Astrocyte of the cerebellum (primary cell): ENCODE measurements around the gene ADRA2B.

Experiments
- DNase-seq: peaks from one replicate; pipeline ENCODE4 v3.0.0-alpha.2; 2011; ENCODE audit warnings: low read depth
- H3K4me3 ChIP-seq: 2 replicates; pipeline ENCODE4 v1.5.1; 2011; ENCODE audit warnings: mild to moderate bottlenecking, low read depth, low read length, moderate library complexity
- in situ Hi-C: cut with HindIII; loops from 2 replicates; pipeline ENCODE4 v1.10.0; 2017; ENCODE audit warnings: low sequenced_read_pairs
- TF ChIP-seq, protein P1 (sequence below): IDR thresholded peaks from 2 replicates; pipeline ENCODE4 v1.5.1; 2012; ENCODE audit warnings: low read length, low read depth, moderate library complexity, mild to moderate bottlenecking; ENCODE audit errors: missing control alignments

Gene ADRA2B

DNA sequence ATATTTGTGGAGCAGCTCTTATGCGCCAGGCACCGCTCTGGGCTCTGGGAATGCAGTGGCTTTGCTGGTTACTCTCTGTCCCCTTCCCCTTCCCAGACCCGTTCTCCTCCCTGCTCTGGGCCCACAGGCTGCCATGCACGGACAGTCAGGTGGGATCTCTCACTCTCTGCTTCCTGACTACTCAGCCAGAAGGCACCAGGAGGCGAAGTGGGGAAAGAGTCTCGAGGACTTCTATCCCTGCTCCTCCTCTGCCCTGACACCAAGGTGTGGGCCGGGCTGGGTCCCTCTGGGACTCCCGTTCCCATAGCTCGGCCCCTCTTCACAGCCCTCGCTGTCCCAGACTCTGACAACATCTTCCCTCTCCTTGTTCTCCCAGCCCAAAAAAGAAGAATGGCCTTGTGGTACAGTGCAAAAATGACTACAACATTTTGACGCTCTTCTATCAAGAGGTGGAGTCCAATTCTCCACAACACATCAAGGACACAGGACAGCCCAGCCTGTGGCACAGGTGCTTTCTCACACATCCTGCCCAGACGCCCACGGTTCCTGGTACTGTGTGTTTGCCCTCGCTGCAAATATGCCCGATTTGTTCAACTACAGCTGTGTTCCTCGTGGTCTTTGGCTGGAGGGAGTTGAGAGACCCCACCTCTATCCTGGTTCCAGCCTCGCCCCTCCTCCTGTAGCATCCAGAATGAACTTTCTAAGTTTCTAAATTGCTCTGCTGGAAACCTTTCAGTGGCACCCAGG, 42.9 kb upstream of the ADRA2B start:
- TF ChIP-seq, protein P1, sequence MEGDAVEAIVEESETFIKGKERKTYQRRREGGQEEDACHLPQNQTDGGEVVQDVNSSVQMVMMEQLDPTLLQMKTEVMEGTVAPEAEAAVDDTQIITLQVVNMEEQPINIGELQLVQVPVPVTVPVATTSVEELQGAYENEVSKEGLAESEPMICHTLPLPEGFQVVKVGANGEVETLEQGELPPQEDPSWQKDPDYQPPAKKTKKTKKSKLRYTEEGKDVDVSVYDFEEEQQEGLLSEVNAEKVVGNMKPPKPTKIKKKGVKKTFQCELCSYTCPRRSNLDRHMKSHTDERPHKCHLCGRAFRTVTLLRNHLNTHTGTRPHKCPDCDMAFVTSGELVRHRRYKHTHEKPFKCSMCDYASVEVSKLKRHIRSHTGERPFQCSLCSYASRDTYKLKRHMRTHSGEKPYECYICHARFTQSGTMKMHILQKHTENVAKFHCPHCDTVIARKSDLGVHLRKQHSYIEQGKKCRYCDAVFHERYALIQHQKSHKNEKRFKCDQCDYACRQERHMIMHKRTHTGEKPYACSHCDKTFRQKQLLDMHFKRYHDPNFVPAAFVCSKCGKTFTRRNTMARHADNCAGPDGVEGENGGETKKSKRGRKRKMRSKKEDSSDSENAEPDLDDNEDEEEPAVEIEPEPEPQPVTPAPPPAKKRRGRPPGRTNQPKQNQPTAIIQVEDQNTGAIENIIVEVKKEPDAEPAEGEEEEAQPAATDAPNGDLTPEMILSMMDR, result no peak
- no peak for DNase-seq
- in situ Hi-C loops, result loop anchor here (5.0 kb wide), 1 partner anchor 43 kb away; no protein-coding TSS in a partner anchor
- no peak overlapping the region for H3K4me3 ChIP-seq

- no peak overlapping the region for H3K4me3 ChIP-seq
- TF ChIP-seq, protein P1, result no peak
- in situ Hi-C loops, result loop anchor here (5.0 kb wide), 1 partner anchor 44 kb away; no protein-coding TSS in a partner anchor
- DNase-seq, result no peak
Observed at GRCh38 chr2:96158554-96158940, 42.2 kb upstream of the ADRA2B start.

DNA sequence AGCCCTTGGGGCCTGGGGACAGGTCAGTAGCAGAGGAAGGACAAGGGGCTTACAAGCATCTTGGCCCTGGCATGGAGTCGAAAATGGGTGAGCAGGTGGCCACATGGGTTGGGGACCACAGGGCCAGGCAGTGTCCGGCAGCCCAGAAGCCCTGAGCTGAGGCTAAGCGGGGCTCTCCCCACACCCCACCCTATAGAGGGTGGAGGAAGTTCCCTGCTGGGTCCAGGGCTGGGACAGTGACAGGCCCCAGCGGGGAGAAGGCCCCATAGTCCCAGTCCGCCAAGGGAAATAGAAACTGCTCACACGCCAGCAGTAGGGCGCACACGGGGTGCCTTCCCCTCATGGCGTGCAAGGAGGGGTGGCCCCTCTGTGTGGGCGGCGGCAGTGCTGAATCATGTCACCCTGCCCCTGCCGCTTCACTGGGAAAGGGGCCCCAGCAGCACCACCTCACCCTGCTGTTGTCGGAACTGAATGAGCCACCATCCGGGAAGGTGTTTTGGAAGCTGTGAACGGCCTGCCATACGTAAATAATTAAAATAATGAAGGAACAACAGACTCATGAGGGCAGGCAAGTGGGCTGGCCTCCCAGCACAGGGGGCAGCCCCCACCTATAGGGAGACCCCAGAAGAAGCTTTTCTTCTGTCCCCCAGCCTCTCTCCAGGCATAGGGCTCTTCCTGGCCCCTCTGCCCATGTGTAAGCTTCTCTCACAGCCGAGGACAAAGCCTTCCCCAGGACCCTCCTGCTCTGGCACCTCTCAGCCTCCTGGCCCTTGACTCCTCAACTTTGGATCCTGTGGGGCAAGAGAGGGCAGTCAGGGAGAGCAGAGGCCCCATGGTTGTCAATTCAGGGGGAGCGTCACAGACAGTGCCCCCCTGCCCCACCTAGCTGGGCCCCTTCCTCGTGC, 41.5 kb upstream of the ADRA2B start:
- TF ChIP-seq, protein P1, result no peak
- in situ Hi-C loops, result loop anchor here (5.0 kb wide), 1 partner anchor 44 kb away; no protein-coding TSS in a partner anchor
- H3K4me3 ChIP-seq, result no peak overlapping the region
- no peak for DNase-seq

GRCh38 chr2:96156926-96157648, 40.7 kb upstream of the ADRA2B start:
- TF ChIP-seq, protein P1, result no peak
- H3K4me3 ChIP-seq, result no peak overlapping the region
- in situ Hi-C loops, result loop anchor here (5.0 kb wide), 1 partner anchor 45 kb away; no protein-coding TSS in a partner anchor
- DNase-seq, result no peak

- no peak for DNase-seq
- in situ Hi-C loops, result loop anchor here (5.0 kb wide), 1 partner anchor 46 kb away; no protein-coding TSS in a partner anchor
- no peak overlapping the region for H3K4me3 ChIP-seq
- TF ChIP-seq, protein P1, result no peak
Observed at GRCh38 chr2:96156011-96156820, 39.8 kb upstream of the ADRA2B start.
